ENCODE data around the gene PRKCZ. TPM values are rescaled to one million over a fixed set of nuclear protein-coding genes. Genes with fewer than 3 reads are reported as not detected.
A peak's percentile ranks its signal among the peaks of the same experiment; 100 is the strongest.

The PRKCZ gene
- polyA plus RNA-seq, 3 donors, result 29.5 to 36.9 (median 34.5) TPM

GRCh38 chr1:2019571-2020309, 30.5 kb upstream of the PRKCZ start:
- DNase-seq (ENCODE audit: extremely low read depth in 1 of 11, low read depth in 9 of 11, low spot score in 4 of 11), result peak in 2 of 11 donors; percentile 39 to 47

GRCh38 chr1:2020310-2020655, 29.9 kb upstream of the PRKCZ start:
- DNase-seq (ENCODE audit: extremely low read depth in 1 of 11, low read depth in 9 of 11, low spot score in 4 of 11), result no peak

GRCh38 chr1:2021550-2021949, 28.7 kb upstream of the PRKCZ start:
- DNase-seq (ENCODE audit: extremely low read depth in 1 of 11, low read depth in 9 of 11, low spot score in 4 of 11), result no peak

- no peak for DNase-seq (ENCODE audit: extremely low read depth in 1 of 11, low read depth in 9 of 11, low spot score in 4 of 11)
Observed at GRCh38 chr1:2022063-2022770, 28.0 kb upstream of the PRKCZ start.

GRCh38 chr1:2023187-2023586, 27.0 kb upstream of the PRKCZ start:
- no peak for DNase-seq (ENCODE audit: extremely low read depth in 1 of 11, low read depth in 9 of 11, low spot score in 4 of 11)

- DNase-seq (ENCODE audit: extremely low read depth in 1 of 11, low read depth in 9 of 11, low spot score in 4 of 11), result no peak
Observed at GRCh38 chr1:2024451-2024850, 25.8 kb upstream of the PRKCZ start.

DNA sequence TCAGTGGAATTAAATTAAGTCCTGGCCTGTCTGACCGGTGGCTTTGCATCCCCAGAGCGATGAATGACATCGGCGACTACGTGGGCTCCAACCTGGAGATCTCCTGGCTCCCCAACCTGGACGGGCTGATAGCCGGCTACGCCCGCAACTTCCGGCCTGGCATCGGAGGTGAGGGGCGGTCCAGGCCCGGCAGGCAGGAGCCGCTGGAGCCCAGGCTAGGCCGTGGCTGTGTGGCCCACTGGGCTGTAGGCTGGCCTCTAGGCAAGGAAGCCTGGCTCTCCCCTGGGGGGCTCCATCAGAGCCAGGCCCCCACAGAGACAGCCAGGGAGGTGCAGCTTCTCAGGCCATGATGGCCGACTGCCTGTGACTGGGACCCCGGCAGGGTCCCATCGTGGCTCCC, 25.3 kb upstream of the PRKCZ start:
- no peak for DNase-seq (ENCODE audit: extremely low read depth in 1 of 11, low read depth in 9 of 11, low spot score in 4 of 11)

DNA sequence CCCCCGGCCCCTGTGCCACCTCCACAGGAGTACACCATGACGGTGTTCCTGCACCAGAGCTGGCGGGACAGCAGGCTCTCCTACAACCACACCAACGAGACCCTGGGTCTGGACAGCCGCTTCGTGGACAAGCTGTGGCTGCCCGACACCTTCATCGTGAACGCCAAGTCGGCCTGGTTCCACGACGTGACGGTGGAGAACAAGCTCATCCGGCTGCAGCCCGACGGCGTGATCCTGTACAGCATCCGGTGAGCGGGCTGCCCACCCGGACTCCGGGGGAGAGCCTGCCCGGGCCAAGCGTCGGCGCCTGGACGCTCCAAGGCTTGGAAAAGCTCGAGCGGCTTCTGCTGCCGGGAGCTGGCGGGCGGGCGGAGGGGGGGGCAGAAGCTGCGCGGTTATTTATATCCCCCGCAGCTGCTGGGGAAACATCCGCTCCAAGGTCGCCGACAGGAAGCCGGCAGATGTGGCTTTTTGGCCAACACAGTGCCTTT, 24.7 kb upstream of the PRKCZ start:
- no peak for DNase-seq (ENCODE audit: extremely low read depth in 1 of 11, low read depth in 9 of 11, low spot score in 4 of 11)

GRCh38 chr1:2027961-2028583, 22.1 kb upstream of the PRKCZ start:
- no peak for DNase-seq (ENCODE audit: extremely low read depth in 1 of 11, low read depth in 9 of 11, low spot score in 4 of 11)

GRCh38 chr1:2028870-2029560, 21.2 kb upstream of the PRKCZ start:
- DNase-seq (ENCODE audit: extremely low read depth in 1 of 11, low read depth in 9 of 11, low spot score in 4 of 11), result no peak

DNA sequence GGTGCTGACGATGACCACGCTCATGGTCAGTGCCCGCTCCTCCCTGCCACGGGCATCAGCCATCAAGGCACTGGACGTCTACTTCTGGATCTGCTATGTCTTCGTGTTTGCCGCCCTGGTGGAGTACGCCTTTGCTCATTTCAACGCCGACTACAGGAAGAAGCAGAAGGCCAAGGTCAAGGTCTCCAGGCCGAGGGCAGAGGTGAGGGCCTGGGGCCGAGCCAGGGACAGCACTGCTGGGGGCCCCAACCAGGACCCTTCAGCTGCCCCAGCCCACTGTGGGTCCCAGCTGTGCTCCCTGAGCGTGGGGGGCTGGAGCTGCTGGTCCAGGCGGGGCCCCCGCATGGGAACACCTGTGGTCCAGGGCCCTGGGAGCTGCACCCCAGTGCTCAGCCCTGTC, 20.6 kb upstream of the PRKCZ start:
- DNase-seq (ENCODE audit: extremely low read depth in 1 of 11, low read depth in 9 of 11, low spot score in 4 of 11), result no peak

- no peak for DNase-seq (ENCODE audit: extremely low read depth in 1 of 11, low read depth in 9 of 11, low spot score in 4 of 11)
Observed at GRCh38 chr1:2030076-2030871, 19.9 kb upstream of the PRKCZ start.

- DNase-seq (ENCODE audit: extremely low read depth in 1 of 11, low read depth in 9 of 11, low spot score in 4 of 11), result no peak
Observed at GRCh38 chr1:2031546-2032540, 18.4 kb upstream of the PRKCZ start.

DNA sequence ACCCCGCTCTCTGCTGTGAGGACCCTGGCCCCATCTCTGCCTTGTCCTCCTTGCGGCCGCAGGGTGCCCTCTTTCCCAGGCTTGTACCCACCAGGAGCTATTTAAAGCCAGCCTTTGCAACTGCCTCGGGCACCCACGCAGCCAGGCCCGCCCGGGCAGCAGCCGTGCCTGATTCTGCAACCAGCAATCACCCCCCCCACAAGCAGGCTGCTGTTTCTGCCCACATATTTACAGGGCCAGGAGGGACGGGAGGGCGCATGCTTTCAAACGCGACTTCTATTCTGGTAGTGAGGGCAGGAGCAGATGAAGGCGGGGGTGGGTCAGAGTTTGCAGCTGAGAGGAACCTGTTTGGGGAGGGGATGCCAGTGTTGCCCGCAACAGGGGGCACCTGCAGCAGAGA, 17.5 kb upstream of the PRKCZ start:
- no peak for DNase-seq (ENCODE audit: extremely low read depth in 1 of 11, low read depth in 9 of 11, low spot score in 4 of 11)

DNA sequence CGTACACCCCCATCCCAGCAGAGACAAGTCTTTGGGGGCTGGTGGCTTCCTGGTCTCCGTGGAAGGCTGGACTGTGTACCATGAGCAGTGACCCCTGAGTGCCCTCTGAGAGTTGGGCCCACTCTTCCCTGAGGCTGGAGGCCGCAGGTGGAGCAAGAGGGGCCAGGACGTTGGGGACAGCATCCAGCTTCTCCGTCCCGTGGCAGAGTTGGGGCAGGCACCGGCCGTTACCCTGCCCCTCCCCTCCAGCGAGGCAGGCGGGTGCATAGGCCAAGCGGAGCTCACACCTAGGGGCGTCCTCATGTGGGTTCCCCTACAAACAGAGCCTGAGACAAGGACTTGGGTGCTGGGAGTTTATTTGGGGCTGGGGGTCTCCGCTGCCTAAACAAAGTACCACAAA, 17.0 kb upstream of the PRKCZ start:
- DNase-seq (ENCODE audit: extremely low read depth in 1 of 11, low read depth in 9 of 11, low spot score in 4 of 11), result no peak

DNA sequence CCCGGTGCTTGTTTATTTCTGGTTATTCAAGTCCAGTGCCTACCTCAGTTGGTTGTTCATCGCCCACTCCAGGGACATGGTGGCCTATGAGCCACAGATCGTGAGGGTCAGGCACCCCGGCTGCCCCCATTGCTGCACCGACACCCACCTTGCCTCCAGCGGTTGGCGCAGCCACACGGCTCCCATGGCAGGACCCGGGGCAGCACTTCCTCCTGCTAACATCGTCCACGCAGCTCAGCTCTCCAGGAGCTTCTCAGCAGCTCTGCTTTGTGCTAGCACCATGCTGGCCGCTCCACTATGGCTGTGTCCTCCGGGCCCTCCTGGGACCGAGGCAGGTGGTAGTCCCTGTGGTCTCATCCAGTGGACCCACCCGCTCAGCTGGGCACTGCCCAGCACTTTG, 13.9 kb upstream of the PRKCZ start:
- DNase-seq (ENCODE audit: extremely low read depth in 1 of 11, low read depth in 9 of 11, low spot score in 4 of 11), result no peak

DNA sequence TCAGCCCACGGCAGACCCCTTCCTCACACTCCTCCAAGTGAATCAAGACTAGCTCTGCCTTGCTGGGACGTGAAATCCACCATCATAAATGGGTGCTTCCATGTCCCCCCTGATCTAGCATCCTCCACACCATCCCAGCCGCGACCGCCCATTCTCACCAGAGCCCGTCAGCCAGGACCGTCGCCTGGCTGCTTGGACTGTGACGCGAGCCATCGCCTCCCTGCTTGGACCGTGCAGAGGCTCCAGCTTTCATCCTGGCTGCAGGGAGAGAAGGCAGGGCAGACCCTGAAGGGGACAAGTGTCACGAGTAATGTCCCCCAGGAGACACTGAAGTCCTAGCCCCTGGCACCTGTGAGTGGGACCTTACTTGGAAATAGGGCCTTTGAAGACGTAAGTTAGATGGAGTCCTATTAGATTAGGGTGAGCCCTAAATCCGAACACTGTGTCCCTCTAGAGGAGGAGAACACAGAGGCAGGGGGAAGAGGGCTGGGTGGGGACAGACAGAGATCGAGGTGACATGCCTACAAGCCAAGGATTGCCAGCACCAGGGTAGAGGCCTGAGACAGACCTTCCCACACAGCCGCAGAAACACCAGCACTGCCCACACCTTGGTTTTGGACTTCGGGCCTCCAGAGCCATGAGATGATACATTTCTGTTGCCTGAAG, 12.8 kb upstream of the PRKCZ start:
- no peak for DNase-seq (ENCODE audit: extremely low read depth in 1 of 11, low read depth in 9 of 11, low spot score in 4 of 11)
